HCT116 (cell line): Measurements from ENCODE around the gene TEK. TPM values are rescaled to one million over a fixed set of nuclear protein-coding genes. Genes with fewer than 3 reads are reported as not detected.

ENCODE experiments used
- ATAC-seq: fragments of 200-7000 bp; cut with Tn5 transposase; 2 replicates; pipeline ENCODE4 v1.9.1; 2020; ENCODE audit warnings: mild to moderate bottlenecking, moderate library complexity
- BruUV-seq: library from RNA; stranded (reverse); fragments of 400-500 nt; replicated peaks from 2 replicates; lab custom pipeline; 2021; lab: Mats Ljungman, UMichigan
- CTCF ChIA-PET: fragments of 300-600 bp; sonication (Branson Sonifier 250); formaldehyde crosslinking; loops from one replicate; lab custom pipeline; 2021; ENCODE audit warnings: antibody characterized with exemption; lab: Charles Lee
- POLR2A ChIA-PET: fragments of 300-600, 350-600 bp; sonication (Branson Sonifier 250); formaldehyde crosslinking; loops from one replicate; lab custom pipeline; 2021; ENCODE audit warnings: antibody characterized with exemption; lab: Charles Lee
- RAD21 ChIA-PET, 2 experiments: fragments of 300-600 bp; sonication (Branson Sonifier 250); formaldehyde crosslinking; loops; one replicate each; lab custom pipeline; 2023; ENCODE audit warnings: low total read pairs in 2 of 2; ENCODE audit not compliant: uncharacterized antibody in 2 of 2, unreplicated experiment in 2 of 2, low non-redundant PET in 1 of 2; lab: Charles Lee
- DNase-seq: peaks from one replicate; pipeline ENCODE4 v3.0.0-alpha.2; 2010; ENCODE audit warnings: low read depth, low spot score
- H2AFZ ChIP-seq: fragments of 200-600 bp; shearing (Covaris generic), sonication (generic); 2 replicates; pipeline ENCODE4 v1.6.1; 2017; ENCODE audit warnings: low read depth, mixed run types, mixed read lengths, antibody characterized with exemption, low read length; ENCODE audit not compliant: poor library complexity, severe bottlenecking
- H3K27ac ChIP-seq: 2 replicates; pipeline ENCODE4 v1.5.1; 2012; ENCODE audit warnings: low read depth, low read length
- H3K27me3 ChIP-seq: fragments of 200-600 bp; sonication (generic); 2 replicates; pipeline ENCODE4 v1.6.1; 2016; ENCODE audit warnings: mixed run types, low read length, mixed read lengths; ENCODE audit not compliant: insufficient read depth
- H3K36me3 ChIP-seq, 2 experiments: fragments of 200-500 bp in 1 of 2; fragments of 200-600 bp in 1 of 2; sonication (Bioruptor generic) in 1 of 2; sonication (generic) in 1 of 2; 2 replicates each; pipeline versions ENCODE4 v1.5.1 to v1.6.1; 2014 to 2016; ENCODE audit warnings: low read length in 2 of 2, inconsistent platforms in 1 of 2, mixed read lengths in 1 of 2, mixed run types in 1 of 2; ENCODE audit not compliant: insufficient read depth in 2 of 2, control insufficient read depth in 1 of 2
- H3K4me1 ChIP-seq, 2 experiments: fragments of 200-600 bp in 1 of 2; sonication (generic) in 1 of 2; 2 replicates each; pipeline versions ENCODE4 v1.5.1 to v1.6.1; 2012 to 2017; ENCODE audit warnings: low read length in 2 of 2, inconsistent platforms in 1 of 2, mild to moderate bottlenecking in 1 of 2, mixed read lengths in 1 of 2, mixed run types in 1 of 2, moderate library complexity in 1 of 2; ENCODE audit not compliant: insufficient read depth in 2 of 2, control insufficient read depth in 1 of 2
- H3K4me2 ChIP-seq: fragments of 200-600 bp; sonication (generic); 2 replicates; pipeline ENCODE4 v1.6.1; 2017; ENCODE audit warnings: mixed run types, low read length, mixed read lengths
- H3K4me3 ChIP-seq, 2 experiments: fragments of 200-600 bp in 1 of 2; sonication (generic) in 1 of 2; replicated peaks in 1 of 2; 2 replicates each; pipeline ENCODE4 v1.5.1; 2011 to 2016; ENCODE audit warnings: low read length in 2 of 2, control low read depth in 1 of 2, low read depth in 1 of 2, mild to moderate bottlenecking in 1 of 2, mixed read lengths in 1 of 2, mixed run types in 1 of 2
- H3K79me2 ChIP-seq: fragments of 200-600 bp; sonication (generic); 2 replicates; pipeline ENCODE4 v1.6.1; 2017; ENCODE audit warnings: mild to moderate bottlenecking, mixed run types, low read length, moderate library complexity, mixed read lengths; ENCODE audit not compliant: insufficient read depth
- H3K9ac ChIP-seq: fragments of 200-600 bp; sonication (generic); 2 replicates; pipeline ENCODE4 v1.6.1; 2016; ENCODE audit warnings: low read length, mixed read lengths
- H3K9me2 ChIP-seq: fragments of 200-600 bp; sonication (generic), shearing (Covaris generic); 2 replicates; pipeline ENCODE4 v1.6.1; 2017; ENCODE audit warnings: mixed run types, mild to moderate bottlenecking, moderate library complexity; ENCODE audit not compliant: insufficient read depth
- H3K9me3 ChIP-seq, 2 experiments: fragments of 200-500 bp in 1 of 2; fragments of 200-600 bp in 1 of 2; sonication (Bioruptor generic) in 1 of 2; sonication (generic) in 1 of 2; 2 replicates each; pipeline ENCODE4 v1.6.1; 2014 to 2017; ENCODE audit warnings: low read length in 2 of 2, mixed read lengths in 2 of 2, inconsistent platforms in 1 of 2, low read depth in 1 of 2, mild to moderate bottlenecking in 1 of 2, mixed run types in 1 of 2, moderate library complexity in 1 of 2; ENCODE audit not compliant: control insufficient read depth in 1 of 2, insufficient read depth in 1 of 2
- H4K20me1 ChIP-seq: fragments of 200-600 bp; sonication (generic), shearing (Covaris generic); 2 replicates; pipeline ENCODE4 v1.6.1; 2017; ENCODE audit warnings: mixed run types, mild to moderate bottlenecking, moderate library complexity; ENCODE audit not compliant: insufficient read depth
- ATF3 ChIP-seq: IDR thresholded peaks from 2 replicates; pipeline ENCODE4 v1.6.1; 2012
- CEBPB ChIP-seq: IDR thresholded peaks from 2 replicates; pipeline ENCODE4 v1.6.1; 2012; ENCODE audit warnings: low read depth
- ELF1 ChIP-seq: IDR thresholded peaks from 2 replicates; pipeline ENCODE4 v1.6.1; 2012; ENCODE audit warnings: low read depth, borderline replicate concordance
- EZH2 ChIP-seq: fragments of 200-600 bp; sonication (generic); IDR thresholded peaks from 2 replicates; pipeline ENCODE4 v1.6.1; 2017; ENCODE audit warnings: antibody characterized with exemption, mixed run types
- POLR2AphosphoS5 ChIP-seq: IDR thresholded peaks from 2 replicates; pipeline ENCODE4 v1.6.1; 2011; ENCODE audit warnings: mild to moderate bottlenecking, low read depth, low read length, moderate library complexity
- REST ChIP-seq: IDR thresholded peaks from 2 replicates; pipeline ENCODE4 v1.6.1; 2012; ENCODE audit warnings: low read depth
- SIN3A ChIP-seq: IDR thresholded peaks from 2 replicates; pipeline ENCODE4 v1.6.1; 2012; ENCODE audit warnings: low read depth
- SP1 ChIP-seq: IDR thresholded peaks from 2 replicates; pipeline ENCODE4 v1.6.1; 2012; ENCODE audit warnings: low read depth
- YY1 ChIP-seq: IDR thresholded peaks from 2 replicates; pipeline ENCODE4 v1.6.1; 2011; ENCODE audit warnings: low read length, low read depth, moderate library complexity, mild to moderate bottlenecking; ENCODE audit not compliant: insufficient replicate concordance; ENCODE audit errors: extremely low read depth
- ZFX ChIP-seq: fragments of 450-650 bp; IDR thresholded peaks from 2 replicates; pipeline ENCODE4 v1.6.1; 2017
- intact Hi-C: fragments of 100-400 bp; cut with micrococcal nuclease; formaldehyde crosslinking; loops from 2 replicates; pipeline ENCODE4 v1.10.0; 2022
- total RNA-seq: library from RNA; stranded (reverse); gene quantifications from one replicate; pipeline ENCODE4 v1.2.1, GENCODE V29; 2021; ENCODE audit not compliant: unreplicated experiment

TEK gene
- total RNA-seq, 1 experiment from 2014 or later = 0.15 TPM

GRCh38 chr9:27142299-27142930, 33.4 kb downstream of the TEK start:
- H3K27me3 ChIP-seq = no peaks in the 10 kb centered on the region
- H2AFZ ChIP-seq = no peak overlapping the region
- H3K79me2 ChIP-seq = no peaks in the 10 kb centered on the region
- H4K20me1 ChIP-seq = no peaks in the 10 kb centered on the region
- H3K9ac ChIP-seq = no peak overlapping the region
- intact Hi-C loops = no loop called here
- ATAC-seq = no peak
- no peak for TF ChIP-seq SIN3A
- no peak for TF ChIP-seq ATF3
- no peak for TF ChIP-seq SP1
- TF ChIP-seq ELF1 = no peak
- no peak for TF ChIP-seq CEBPB
- no peak for TF ChIP-seq EZH2
- no peak for TF ChIP-seq ZFX
- no peak for TF ChIP-seq POLR2AphosphoS5
- no peak for TF ChIP-seq YY1
- TF ChIP-seq REST = no peak
- TF ChIP-seq, all 23 proteins: peak for 0
- ChIA-PET RAD21 (no interaction called here), POLR2A (no interaction called here), CTCF (no interaction called here)
- no peak for DNase-seq
- no peaks in the 10 kb centered on the region for H3K4me1 ChIP-seq
- no peaks in the 10 kb centered on the region for H3K36me3 ChIP-seq
- H3K4me3 ChIP-seq = no peak overlapping the region
- H3K9me3 ChIP-seq = no peaks in the 10 kb centered on the region
- H3K9me2 ChIP-seq = no peaks in the 10 kb centered on the region
- H3K27ac ChIP-seq = no peak overlapping the region
- no TSS peak for BruUV-seq
- no peak overlapping the region for H3K4me2 ChIP-seq
